IPS DF 6.9 (cell line): Measurements from ENCODE around the gene ALS2.
"Not testable (repeated sequence)": the region's sequence is repeated elsewhere in the genome, so short reads cannot be mapped to it uniquely, and the experiment has no call there.

Experiments used
- DNase-seq: peaks from one replicate; pipeline ENCODE4 v3.0.0-alpha.2; 2013; ENCODE audit warnings: low read depth, low spot score
- H3K27ac ChIP-seq: one replicate; pipeline ENCODE4 v1.5.1; 2013; ENCODE audit warnings: low read length, control low read depth
- H3K27me3 ChIP-seq: 2 replicates; pipeline ENCODE4 v1.6.1; 2013; ENCODE audit warnings: mild to moderate bottlenecking, low read length; ENCODE audit not compliant: control insufficient read depth, insufficient read depth
- H3K36me3 ChIP-seq: 2 replicates; pipeline ENCODE4 v1.6.1; 2013; ENCODE audit warnings: low read length; ENCODE audit not compliant: control insufficient read depth, insufficient read depth
- H3K4me1 ChIP-seq: 2 replicates; pipeline ENCODE4 v1.6.1; 2013; ENCODE audit warnings: low read length; ENCODE audit not compliant: control insufficient read depth, insufficient read depth
- H3K4me3 ChIP-seq: 2 replicates; pipeline ENCODE4 v1.5.1; 2013; ENCODE audit warnings: mild to moderate bottlenecking, low read length
- H3K9me3 ChIP-seq: 2 replicates; pipeline ENCODE4 v1.6.1; 2013; ENCODE audit warnings: low read length, inconsistent platforms; ENCODE audit not compliant: control insufficient read depth, insufficient read depth
- WGBS: extraction: QIAGEN DNeasy Blood & Tissue Kit; methylation state at CpG from one replicate; pipeline ENCODE4 v1.1.7; 2013; ENCODE audit warnings: mixed read lengths, missing lambda C conversion rate; ENCODE audit not compliant: insufficient read length, insufficient coverage; 5-methylcytosine and 5-hydroxymethylcytosine counted together

ALS2 gene

DNA sequence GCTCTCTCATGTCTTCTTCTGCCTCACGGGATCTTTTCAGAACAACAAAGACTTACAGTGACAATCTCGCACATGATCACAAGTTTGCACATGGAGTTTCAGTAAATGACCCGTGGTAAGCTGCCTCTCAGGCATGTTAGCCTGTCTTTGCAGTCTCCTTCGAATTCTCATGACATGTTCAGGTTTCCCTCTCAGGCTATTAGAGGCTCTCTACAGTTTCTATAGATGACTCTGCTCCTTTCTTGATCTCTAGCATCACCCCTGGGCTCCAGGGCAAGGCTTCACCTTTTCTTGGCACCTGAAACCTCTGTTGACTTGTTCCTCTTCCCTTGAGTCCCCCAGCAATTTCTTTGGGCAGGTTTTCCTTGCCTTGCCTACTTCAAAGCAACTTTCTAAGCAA is 105.3 kb downstream of the ALS2 start:
- Histone ChIP-seq H3K4me1 (no peaks in the 10 kb centered on the region), H3K27me3 (no peaks in the 10 kb centered on the region), H3K27ac (no peak overlapping the region), H3K4me3 (no peak overlapping the region), H3K9me3 (no peaks in the 10 kb centered on the region; the same call in 1 of the 2 replicates), H3K36me3 (no peaks in the 10 kb centered on the region)
- no peak for DNase-seq
- WGBS = no CpG with 5 or more reads among the region's 4 CpGs

DNA sequence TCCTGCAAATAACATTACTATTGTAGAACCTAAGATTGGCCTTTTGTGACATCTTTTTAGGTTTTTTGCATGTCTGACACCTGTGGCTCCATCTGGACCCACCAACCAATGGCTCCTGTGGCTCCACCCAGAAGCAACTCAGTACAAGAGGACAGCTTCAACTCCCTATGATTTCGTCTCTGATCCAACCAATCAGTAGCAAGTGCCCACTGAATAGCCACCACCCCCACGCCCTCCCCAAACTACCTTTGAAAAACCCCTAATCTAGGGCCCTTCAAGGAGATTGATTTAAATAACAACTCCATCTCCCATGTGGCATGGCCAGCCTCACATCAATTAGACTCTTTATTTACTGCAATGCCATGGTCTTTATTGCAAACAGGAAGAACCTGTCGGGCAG is 105.9 kb downstream of the ALS2 start:
- no peak for DNase-seq
- H3K27ac ChIP-seq = no peak overlapping the region
- no peaks in the 10 kb centered on the region for H3K27me3 ChIP-seq
- H3K9me3 ChIP-seq = no peaks in the 10 kb centered on the region; the same call in 1 of the 2 replicates
- H3K36me3 ChIP-seq = no peaks in the 10 kb centered on the region
- WGBS = no CpG with 5 or more reads among the region's 3 CpGs
- H3K4me3 ChIP-seq = no peak overlapping the region
- no peaks in the 10 kb centered on the region for H3K4me1 ChIP-seq

DNA sequence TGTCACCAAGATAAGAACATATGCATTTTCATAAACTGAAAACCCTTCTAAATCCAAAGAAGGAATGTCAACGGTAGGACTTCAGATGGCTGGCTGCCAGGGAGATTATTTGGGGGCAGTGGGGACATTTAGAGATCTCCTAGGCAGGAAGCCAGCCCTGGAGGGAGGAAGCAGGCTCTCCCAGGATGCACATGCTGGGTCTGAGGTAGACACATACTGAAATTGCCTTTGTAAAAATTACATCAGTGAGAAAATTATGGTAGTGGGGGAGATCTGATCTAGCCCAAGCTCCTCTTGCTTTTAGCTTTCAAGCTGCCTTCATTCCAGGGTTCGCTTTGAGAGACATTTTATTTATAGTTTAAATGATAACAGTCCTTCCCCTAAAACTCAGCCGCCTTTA is 106.4 kb downstream of the ALS2 start:
- H3K4me1 ChIP-seq = no peaks in the 10 kb centered on the region
- H3K27ac ChIP-seq = no peak overlapping the region
- H3K4me3 ChIP-seq = no peak overlapping the region
- no peak for DNase-seq
- H3K9me3 ChIP-seq = no peaks in the 10 kb centered on the region; the same call in 1 of the 2 replicates
- no peaks in the 10 kb centered on the region for H3K36me3 ChIP-seq
- WGBS = no CpG with 5 or more reads among the region's 3 CpGs
- no peaks in the 10 kb centered on the region for H3K27me3 ChIP-seq

DNA sequence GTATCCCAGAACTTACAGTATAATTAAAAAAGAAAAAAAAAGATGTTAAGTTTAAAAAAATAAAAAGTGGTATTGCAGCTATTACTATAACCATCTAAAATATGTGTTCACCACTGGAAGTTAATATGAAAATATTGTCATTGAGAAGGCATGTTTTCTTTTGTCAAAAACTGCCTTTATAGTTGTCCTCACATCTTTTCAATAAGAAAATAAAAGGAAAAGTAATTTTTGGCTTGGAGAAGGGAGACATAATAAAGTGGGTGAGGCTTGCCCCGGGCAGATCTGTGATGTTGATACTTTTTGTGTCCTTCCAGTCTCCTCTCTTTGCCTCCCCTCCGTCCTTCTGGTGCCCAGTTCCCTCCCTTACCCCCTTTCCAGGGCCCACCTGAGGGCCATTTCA is 107.2 kb downstream of the ALS2 start:
- H3K4me3 ChIP-seq = no peak overlapping the region
- WGBS = no CpG with 5 or more reads among the region's 2 CpGs

DNA sequence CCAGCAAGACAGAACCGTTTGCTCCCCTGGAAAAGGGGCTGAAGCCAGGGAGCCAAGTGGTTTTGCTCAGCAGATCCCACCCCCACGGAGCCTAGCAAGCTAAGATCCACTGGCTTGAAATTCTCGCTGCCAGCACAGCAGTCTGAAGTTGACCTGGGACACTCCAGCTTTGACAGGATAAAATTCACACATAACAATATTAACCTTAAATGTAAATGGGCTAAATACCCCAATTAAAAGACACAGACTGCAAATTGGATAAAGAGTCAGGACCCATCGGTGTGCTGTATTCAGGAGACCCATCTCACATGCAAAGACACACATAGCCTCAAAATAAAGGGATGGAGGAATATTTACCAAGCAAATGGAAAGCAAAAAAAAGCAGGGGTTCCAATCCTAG is 109.5 kb downstream of the ALS2 start:
- not testable (repeated sequence) for H3K4me3 ChIP-seq, H3K4me1 ChIP-seq, H3K36me3 ChIP-seq, H3K27ac ChIP-seq, H3K9me3 ChIP-seq, DNase-seq, H3K27me3 ChIP-seq
- WGBS = no CpG with 5 or more reads among the region's 4 CpGs

More for the DNA sequence above, 107.2 kb downstream of the ALS2 start:
- Histone ChIP-seq H3K27ac (no peak overlapping the region), H3K36me3 (no peaks in the 10 kb centered on the region), H3K27me3 (no peaks in the 10 kb centered on the region), H3K4me1 (no peaks in the 10 kb centered on the region), H3K9me3 (no peaks in the 10 kb centered on the region; the same call in 1 of the 2 replicates)
- no peak for DNase-seq

DNA sequence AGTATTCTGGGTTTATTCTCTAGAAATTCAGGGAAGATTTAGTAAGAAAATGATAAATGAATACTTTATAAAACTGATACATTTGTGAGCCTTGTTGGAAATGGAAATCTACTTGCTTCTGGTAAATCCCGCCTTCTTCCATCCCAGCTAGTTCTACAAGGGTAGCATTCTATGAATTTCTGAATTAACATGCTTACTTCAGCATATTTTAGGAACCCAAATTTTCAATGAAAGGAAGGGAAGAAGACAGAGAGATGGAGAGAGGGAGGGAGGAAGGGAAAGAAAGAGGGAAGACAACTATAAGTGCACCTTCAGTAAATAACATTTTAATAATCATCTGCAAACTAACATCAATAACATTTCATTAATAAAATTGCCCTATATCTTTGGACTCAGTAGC is 110.9 kb downstream of the ALS2 start:
- no peak overlapping the region for H3K27ac ChIP-seq
- H3K4me3 ChIP-seq = no peak overlapping the region
- H3K36me3 ChIP-seq = no peaks in the 10 kb centered on the region
- H3K27me3 ChIP-seq = no peaks in the 10 kb centered on the region
- no CpG with 5 or more reads among the region's 1 CpG for WGBS
- no peaks in the 10 kb centered on the region for H3K4me1 ChIP-seq
- H3K9me3 ChIP-seq = no peaks in the 10 kb centered on the region; the same call in 1 of the 2 replicates
- no peak for DNase-seq

DNA sequence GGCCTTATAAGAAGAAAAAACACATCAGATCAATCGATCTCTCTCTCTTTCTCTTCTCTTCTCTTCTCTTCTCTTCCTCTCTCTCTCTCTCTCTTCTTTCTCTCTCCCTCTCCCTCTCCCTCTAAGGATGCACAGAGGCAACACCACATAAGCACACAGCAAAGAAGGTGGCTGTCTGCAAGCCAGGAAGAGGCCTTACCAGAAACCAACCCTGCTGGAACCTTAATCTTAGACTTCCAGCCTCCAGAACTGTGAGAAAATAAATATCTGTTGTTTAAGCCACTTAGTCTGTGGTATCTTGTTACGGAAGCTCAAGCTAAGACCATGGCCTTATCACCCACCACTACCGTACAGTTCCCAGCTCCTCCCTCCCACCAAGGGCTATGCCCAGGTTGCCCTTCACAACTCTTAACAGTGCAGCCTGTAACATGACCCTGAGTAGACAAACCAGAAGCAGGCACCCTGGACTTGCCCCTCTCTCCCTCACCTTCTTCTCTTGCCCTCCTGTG is 112.3 kb downstream of the ALS2 start:
- H3K27me3 ChIP-seq = no peaks in the 10 kb centered on the region
- no peak overlapping the region for H3K4me3 ChIP-seq
- DNase-seq = no peak
- H3K9me3 ChIP-seq = no peaks in the 10 kb centered on the region
- no CpG with 5 or more reads among the region's 3 CpGs for WGBS
- H3K4me1 ChIP-seq = no peaks in the 10 kb centered on the region
- no peaks in the 10 kb centered on the region for H3K36me3 ChIP-seq
- no peak overlapping the region for H3K27ac ChIP-seq

DNA sequence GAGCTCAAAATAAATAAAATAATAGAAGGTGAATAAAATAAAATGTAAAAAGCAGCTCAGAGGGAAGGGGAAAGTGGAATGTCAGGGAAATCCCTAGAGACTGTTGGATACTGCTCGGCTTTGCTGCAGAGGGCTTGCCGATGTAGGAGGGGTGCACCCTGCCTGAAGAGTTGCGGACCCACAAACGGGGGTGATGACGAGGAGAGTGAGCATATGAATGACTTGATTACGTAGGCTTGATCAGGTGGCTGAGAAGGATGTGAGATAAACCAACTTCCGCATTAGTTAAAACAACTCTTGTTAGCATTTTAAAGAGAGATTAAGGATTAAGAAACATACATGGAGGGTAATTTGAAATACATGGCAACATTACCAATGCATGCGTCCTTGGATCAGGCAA is 116.4 kb downstream of the ALS2 start:
- no CpG with 5 or more reads among the region's 8 CpGs for WGBS
- Histone ChIP-seq H3K36me3 (no peaks in the 10 kb centered on the region), H3K27ac (no peak overlapping the region), H3K4me1 (no peaks in the 10 kb centered on the region), H3K4me3 (no peak overlapping the region), H3K27me3 (no peaks in the 10 kb centered on the region), H3K9me3 (no peaks in the 10 kb centered on the region)
- no peak for DNase-seq

DNA sequence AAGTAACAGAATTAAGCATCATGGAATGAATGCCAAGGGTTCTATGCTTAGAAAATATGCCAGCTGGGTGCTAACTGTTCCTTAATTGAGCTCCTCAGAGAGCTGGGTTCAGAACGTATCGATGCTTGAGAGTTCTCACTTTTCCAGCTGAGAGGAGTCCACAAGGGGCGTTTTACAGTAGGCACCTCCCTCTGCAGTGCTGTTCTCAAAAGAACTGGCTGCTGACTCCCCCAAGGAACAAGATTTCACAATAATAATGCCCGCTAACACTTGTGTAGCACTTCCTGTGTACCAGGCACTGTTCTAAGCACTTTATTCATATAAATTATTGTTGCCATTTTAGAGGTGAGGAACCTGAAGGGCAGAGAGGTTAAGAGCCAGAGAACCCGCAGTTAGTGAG is 119.4 kb downstream of the ALS2 start:
- no peak overlapping the region for H3K4me3 ChIP-seq
- no peaks in the 10 kb centered on the region for H3K9me3 ChIP-seq
- H3K4me1 ChIP-seq = no peaks in the 10 kb centered on the region
- H3K36me3 ChIP-seq = no peaks in the 10 kb centered on the region
- H3K27me3 ChIP-seq = no peaks in the 10 kb centered on the region
- WGBS = no CpG with 5 or more reads among the region's 5 CpGs
- H3K27ac ChIP-seq = no peak overlapping the region
- no peak for DNase-seq

DNA sequence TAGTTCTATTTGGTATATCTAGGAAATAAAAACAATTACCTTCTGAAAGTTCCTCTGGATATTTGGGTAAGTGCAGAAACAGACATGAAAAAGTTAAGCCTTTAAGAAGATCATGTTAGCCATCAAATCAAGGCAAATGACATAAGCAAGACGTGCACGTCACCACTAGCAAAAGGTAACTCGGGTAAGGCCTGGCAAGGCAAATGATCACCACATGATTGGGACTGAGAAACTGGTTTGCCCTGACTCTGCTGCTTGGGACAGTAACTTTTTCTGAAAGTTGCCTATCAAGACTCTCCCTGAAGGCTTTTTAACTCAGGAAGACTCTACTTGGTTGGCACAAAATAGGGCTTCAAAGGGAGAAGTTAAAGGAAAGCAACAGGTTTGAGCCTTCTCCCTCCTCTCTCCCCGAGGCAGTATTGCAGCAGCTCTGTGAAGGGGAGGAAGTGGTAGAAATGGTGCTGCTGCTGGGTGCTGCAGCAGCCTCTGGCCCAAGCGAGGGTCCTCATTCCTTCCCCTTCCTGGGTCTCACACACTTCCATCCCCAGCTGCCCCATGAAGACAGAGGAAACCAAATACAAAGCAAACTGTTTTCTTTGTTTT is 120.3 kb downstream of the ALS2 start:
- no peaks in the 10 kb centered on the region for H3K36me3 ChIP-seq
- no peaks in the 10 kb centered on the region for H3K27me3 ChIP-seq
- H3K9me3 ChIP-seq = no peaks in the 10 kb centered on the region
- DNase-seq = no peak
- no CpG with 5 or more reads among the region's 5 CpGs for WGBS
- no peak overlapping the region for H3K27ac ChIP-seq
- no peaks in the 10 kb centered on the region for H3K4me1 ChIP-seq
- H3K4me3 ChIP-seq = no peak overlapping the region

DNA sequence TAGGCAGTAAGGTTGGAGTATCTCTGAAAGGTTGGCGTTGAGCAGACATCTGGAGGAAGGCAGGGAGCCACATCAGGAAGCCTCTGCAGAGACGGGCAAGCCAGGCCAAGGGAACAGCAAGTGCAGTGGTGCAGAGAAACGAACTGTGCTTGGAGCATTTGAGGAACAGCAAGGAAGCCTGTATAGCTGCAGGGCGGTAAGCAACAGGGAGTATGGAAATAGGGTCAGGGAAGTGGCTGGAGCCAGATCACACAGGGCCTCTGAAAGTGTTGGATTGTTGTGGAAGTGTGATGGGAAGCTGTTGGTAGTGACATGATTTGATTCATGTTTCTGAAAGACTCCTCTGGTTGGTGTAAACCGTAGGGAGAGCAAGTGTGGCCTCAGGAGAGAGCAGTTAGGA is 124.0 kb downstream of the ALS2 start:
- Histone ChIP-seq H3K27ac (no peak overlapping the region), H3K4me3 (no peak overlapping the region), H3K36me3 (no peaks in the 10 kb centered on the region), H3K9me3 (no peaks in the 10 kb centered on the region), H3K27me3 (no peaks in the 10 kb centered on the region), H3K4me1 (no peaks in the 10 kb centered on the region)
- no peak for DNase-seq
- no CpG with 5 or more reads among the region's 5 CpGs for WGBS
